HL-60 (cell line): ENCODE measurements around the gene LPAR6.

Experiments used
- DNase-seq, 2 experiments: peaks; one replicate each; pipeline ENCODE4 v3.0.0-alpha.2; 2010 to 2020; ENCODE audit warnings: low read depth in 1 of 2, low spot score in 1 of 2
- H3K27ac ChIP-seq: fragments of 250-450 bp; sonication (Bioruptor Pico); replicated peaks from 2 replicates; pipeline ENCODE4 v1.5.1; 2020; ENCODE audit warnings: mild to moderate bottlenecking, moderate library complexity
- H3K27me3 ChIP-seq: fragments of 250-450 bp; sonication (Bioruptor Pico); 2 replicates; pipeline ENCODE4 v1.5.1; 2021; ENCODE audit warnings: mild to moderate bottlenecking, moderate library complexity; ENCODE audit not compliant: insufficient read depth, poor library complexity, severe bottlenecking
- H3K4me3 ChIP-seq: replicated peaks from 2 replicates; pipeline ENCODE4 v1.5.1; 2011; ENCODE audit warnings: mild to moderate bottlenecking, control low read depth, low read length; ENCODE audit not compliant: insufficient read depth
- CTCF ChIP-seq: IDR thresholded peaks from one replicate; pipeline ENCODE4 v1.5.1; 2011; ENCODE audit warnings: low read length, control low read depth, inconsistent platforms; ENCODE audit not compliant: insufficient read depth
- GABPA ChIP-seq: IDR thresholded peaks from 2 replicates; pipeline ENCODE4 v1.6.1; 2012; ENCODE audit warnings: low read depth
- POLR2AphosphoS5 ChIP-seq: IDR thresholded peaks from 2 replicates; pipeline ENCODE4 v1.6.1; 2012; ENCODE audit warnings: low read depth
- SPI1 ChIP-seq: IDR thresholded peaks from 2 replicates; pipeline ENCODE4 v1.6.1; 2012; ENCODE audit warnings: low read depth, mild to moderate bottlenecking, borderline replicate concordance
- TF ChIP-seq, protein P1 (sequence below): IDR thresholded peaks from 2 replicates; pipeline ENCODE4 v1.6.1; 2012; ENCODE audit warnings: low read depth; ENCODE audit not compliant: insufficient replicate concordance

LPAR6 gene

GRCh38 chr13:48393030-48393697, 19.7 kb downstream of the LPAR6 start:
- no peak overlapping the region for H3K4me3 ChIP-seq
- TF ChIP-seq GABPA (no peak), SPI1 (no peak), POLR2AphosphoS5 (no peak), CTCF (no peak)
- TF ChIP-seq, protein P1, sequence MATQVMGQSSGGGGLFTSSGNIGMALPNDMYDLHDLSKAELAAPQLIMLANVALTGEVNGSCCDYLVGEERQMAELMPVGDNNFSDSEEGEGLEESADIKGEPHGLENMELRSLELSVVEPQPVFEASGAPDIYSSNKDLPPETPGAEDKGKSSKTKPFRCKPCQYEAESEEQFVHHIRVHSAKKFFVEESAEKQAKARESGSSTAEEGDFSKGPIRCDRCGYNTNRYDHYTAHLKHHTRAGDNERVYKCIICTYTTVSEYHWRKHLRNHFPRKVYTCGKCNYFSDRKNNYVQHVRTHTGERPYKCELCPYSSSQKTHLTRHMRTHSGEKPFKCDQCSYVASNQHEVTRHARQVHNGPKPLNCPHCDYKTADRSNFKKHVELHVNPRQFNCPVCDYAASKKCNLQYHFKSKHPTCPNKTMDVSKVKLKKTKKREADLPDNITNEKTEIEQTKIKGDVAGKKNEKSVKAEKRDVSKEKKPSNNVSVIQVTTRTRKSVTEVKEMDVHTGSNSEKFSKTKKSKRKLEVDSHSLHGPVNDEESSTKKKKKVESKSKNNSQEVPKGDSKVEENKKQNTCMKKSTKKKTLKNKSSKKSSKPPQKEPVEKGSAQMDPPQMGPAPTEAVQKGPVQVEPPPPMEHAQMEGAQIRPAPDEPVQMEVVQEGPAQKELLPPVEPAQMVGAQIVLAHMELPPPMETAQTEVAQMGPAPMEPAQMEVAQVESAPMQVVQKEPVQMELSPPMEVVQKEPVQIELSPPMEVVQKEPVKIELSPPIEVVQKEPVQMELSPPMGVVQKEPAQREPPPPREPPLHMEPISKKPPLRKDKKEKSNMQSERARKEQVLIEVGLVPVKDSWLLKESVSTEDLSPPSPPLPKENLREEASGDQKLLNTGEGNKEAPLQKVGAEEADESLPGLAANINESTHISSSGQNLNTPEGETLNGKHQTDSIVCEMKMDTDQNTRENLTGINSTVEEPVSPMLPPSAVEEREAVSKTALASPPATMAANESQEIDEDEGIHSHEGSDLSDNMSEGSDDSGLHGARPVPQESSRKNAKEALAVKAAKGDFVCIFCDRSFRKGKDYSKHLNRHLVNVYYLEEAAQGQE: no peak
- DNase-seq: no peak

GRCh38 chr13:48391257-48391656, 21.7 kb downstream of the LPAR6 start:
- H3K27me3 ChIP-seq: no peaks in the 10 kb centered on the region
- no peak for DNase-seq
- H3K27ac ChIP-seq: no peak overlapping the region
- TF ChIP-seq GABPA (no peak), SPI1 (no peak), POLR2AphosphoS5 (no peak), CTCF (no peak)
- TF ChIP-seq, protein P1: no peak
- H3K4me3 ChIP-seq: no peak overlapping the region

More at GRCh38 chr13:48393030-48393697, 19.7 kb downstream of the LPAR6 start:
- no peak overlapping the region for H3K27ac ChIP-seq
- H3K27me3 ChIP-seq: no peaks in the 10 kb centered on the region

- Histone ChIP-seq H3K4me3 (no peak overlapping the region), H3K27ac (no peak overlapping the region), H3K27me3 (no peaks in the 10 kb centered on the region)
- TF ChIP-seq CTCF (no peak), POLR2AphosphoS5 (no peak), GABPA (no peak), SPI1 (no peak)
- TF ChIP-seq, protein P1: no peak
- DNase-seq: no peak
Observed at GRCh38 chr13:48386816-48387215, 26.1 kb downstream of the LPAR6 start.
